HK-2 (cell line): ENCODE results near the gene KCNJ1.

ENCODE experiments used
- DNase-seq: peaks from one replicate; pipeline ENCODE4 v3.0.0-alpha.2; 2018; ENCODE audit not compliant: unreplicated experiment

KCNJ1 gene

DNA sequence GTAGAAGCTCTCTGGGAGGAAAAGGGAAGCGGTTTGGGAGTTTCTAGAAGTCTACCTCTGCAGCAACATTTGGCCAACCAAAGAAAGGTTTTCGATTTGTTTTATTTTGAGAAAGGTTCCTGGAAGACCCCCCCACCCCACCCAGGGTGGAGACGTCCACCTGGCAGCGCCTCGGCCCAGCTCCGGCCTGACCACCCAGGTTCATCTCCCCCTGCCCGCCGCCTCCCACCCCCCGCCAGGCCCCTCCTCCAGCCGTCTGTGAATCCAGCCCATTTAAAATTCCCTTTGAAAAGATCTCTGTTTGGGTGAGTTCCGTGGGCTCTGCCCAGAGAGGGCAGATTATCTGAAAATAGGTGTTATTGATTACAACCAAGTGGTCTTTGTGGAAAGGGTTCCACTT is 43.3 kb downstream of the KCNJ1 start:
- DNase-seq = no peak

DNA sequence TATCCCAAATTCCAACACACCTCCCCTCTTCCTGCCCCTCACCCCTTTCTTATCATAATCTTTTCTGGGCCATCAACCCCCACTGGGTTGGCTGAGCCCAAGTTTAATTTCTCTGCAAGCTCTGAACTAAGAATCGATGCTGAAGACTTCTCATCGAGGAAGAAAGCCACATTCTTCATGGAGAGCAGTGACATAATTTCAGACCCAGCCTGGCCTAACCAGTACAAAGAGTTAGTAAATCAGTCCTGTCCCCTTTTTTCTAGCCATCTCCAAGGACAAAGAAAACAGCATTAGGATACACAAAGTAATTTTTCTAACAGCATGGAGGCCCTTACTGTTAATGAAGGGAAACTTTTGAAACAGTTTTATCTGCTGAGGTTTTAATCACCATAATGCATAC is 45.0 kb downstream of the KCNJ1 start:
- no peak for DNase-seq

DNA sequence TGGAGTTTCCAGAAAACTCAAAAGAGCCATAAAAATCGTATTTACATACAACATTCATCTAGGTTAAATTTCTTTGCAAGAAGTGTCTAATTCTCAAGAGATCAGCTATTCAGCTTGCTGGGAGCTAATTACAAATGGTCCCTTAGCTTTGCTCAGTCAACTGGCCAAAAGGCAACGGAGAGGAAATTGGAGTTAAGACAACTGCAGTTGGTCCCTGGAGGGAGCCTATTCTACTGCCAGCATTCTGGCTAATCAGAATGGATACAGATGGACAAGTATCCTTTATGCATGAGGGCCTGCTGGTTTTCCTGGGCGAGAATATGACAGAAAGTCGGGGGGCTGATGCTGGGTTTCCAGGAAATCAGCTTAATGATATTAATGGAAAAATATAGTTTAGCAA is 45.5 kb downstream of the KCNJ1 start:
- no peak for DNase-seq

DNA sequence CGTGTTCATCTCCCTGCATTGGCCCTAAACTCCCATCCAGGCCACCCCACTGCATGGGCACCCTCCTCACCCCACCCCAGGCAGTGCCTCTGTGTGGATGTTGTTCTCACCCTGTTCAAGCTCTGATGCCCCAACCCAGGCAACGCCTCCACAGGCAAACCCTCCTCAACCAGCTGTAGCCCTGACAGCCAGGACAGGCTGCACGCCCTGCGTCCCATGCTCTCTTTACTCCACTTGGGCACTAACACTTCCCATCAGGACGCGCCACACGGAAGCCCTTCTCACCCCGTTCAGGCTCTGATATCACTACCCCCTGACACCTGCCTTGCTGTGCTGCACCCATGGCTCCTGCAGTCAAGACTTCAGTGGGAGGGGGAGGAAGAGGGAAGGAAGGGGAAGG is 47.9 kb downstream of the KCNJ1 start:
- DNase-seq = no peak

DNA sequence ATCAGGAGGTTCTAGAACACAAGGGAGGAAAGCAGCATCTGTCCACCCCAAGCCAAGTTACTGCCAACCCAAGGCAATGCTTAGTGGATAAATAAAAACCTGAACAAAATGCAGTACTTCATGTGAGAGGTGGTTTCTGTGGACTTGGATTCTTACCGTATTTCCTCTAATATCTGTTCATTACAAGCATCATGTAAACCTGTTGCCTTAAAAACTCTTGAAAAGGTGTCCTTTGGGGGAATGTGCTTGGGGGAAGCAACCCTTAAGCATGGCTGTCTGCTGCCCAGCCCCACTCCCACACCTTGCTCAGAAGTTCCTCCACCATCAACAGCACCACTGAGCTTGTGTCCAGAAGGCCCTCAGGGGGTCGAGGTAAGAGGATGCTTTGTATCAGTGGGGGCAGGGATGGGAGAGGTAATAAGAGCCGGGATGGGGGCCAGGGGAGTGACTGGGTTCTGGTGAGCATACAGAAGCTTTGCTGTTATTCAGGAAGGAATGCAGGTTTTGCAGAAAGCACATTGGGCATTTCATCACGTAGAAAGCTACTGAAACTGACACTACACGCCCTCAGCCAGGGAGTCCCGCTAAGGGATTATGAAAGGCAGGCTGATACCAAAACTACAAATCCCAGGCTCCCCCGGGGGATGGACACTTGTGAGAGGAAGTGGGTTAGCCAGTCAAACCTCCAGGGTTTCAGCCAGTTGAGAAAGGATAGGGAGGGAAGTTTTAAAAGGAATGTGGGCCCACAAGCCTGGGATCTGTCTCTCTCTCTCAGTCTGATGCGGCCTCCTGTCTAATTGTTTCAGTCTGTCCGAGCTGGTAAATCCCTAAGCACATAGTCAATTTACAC is 52.0 kb downstream of the KCNJ1 start:
- no peak for DNase-seq

DNA sequence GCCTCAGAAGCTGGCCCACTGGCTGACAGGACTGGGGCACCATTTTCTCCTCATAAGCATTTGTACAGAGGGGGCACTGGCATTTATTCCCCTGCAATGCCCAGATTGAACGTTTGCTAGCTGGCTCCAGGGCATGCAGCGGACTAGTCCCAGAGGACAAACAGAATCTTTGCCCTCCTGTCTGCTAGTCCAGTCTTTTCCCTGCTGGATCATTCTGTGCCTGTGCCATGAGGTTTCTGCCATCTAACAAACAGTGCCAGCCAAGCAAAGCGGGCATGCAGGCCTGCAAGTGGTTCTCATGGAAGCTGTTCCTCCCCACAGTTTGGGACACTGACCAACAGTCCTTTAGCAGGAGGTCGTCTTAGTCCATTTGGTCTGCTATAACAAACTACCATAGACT is 53.4 kb downstream of the KCNJ1 start:
- DNase-seq = no peak

DNA sequence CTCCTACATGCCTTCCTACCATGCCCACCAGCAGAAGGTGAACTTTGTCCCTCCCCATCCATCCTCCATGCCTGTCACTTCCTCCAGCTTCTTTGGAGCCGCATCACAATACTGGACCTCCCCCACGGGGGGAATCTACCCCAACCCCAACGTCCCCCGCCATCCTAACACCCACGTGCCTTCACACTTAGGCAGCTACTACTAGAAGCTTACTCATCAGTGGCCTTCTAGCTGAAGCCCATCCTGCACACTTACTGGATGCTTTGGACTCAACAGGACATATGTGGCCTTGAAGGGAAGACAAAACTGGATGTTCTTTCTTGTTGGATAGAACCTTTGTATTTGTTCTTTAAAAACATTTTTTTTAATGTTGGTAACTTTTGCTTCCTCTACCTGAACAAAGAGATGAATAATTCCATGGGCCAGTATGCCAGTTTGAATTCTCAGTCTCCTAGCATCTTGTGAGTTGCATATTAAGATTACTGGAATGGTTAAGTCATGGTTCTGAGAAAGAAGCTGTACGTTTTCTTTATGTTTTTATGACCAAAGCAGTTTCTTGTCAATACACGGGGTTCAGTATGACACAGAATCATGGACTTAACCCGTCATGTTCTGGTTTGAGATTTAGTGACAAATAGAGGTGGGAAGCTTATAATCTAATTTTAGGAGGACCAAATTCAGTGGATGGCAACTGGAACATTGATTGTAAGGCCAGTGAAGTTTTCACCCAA is 56.1 kb downstream of the KCNJ1 start:
- DNase-seq = no peak

DNA sequence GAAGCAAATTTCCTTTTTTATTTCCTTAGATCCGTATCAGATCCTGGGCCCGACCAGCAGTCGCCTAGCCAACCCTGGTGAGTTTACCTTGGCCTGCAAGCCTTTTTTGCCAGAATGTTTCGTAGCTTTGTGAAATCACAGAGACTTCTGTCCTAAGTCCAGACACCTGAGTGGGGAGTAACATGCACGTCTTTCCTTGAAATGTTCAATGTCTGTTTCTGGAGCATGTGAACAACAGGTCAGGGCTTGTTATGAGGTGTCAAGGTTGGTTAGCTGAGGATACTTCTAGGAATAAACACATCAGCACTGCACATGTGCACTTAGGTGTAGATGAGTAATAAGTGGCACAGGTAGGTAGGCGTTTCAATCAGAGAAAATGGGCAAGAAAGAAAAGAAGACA is 58.0 kb downstream of the KCNJ1 start:
- DNase-seq = no peak

DNA sequence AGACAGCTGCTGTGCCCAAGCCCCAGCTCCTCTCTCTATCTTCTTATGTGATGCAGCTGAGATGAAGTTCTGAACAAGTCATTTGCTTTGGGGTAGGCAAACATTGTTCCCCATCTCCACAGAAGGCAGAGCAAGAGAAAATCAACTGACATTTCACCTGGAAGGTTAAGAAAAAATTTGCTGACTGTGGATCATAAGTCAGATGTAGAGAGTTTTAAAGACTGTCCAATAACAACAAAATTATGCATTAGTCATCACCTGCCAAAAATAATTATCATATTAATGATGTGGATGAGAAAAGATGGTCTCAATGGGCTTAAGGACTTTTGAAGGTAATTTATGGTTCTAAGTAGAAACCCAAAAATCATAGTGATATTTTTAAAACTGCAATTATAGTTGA is 59.2 kb downstream of the KCNJ1 start:
- DNase-seq = no peak

DNA sequence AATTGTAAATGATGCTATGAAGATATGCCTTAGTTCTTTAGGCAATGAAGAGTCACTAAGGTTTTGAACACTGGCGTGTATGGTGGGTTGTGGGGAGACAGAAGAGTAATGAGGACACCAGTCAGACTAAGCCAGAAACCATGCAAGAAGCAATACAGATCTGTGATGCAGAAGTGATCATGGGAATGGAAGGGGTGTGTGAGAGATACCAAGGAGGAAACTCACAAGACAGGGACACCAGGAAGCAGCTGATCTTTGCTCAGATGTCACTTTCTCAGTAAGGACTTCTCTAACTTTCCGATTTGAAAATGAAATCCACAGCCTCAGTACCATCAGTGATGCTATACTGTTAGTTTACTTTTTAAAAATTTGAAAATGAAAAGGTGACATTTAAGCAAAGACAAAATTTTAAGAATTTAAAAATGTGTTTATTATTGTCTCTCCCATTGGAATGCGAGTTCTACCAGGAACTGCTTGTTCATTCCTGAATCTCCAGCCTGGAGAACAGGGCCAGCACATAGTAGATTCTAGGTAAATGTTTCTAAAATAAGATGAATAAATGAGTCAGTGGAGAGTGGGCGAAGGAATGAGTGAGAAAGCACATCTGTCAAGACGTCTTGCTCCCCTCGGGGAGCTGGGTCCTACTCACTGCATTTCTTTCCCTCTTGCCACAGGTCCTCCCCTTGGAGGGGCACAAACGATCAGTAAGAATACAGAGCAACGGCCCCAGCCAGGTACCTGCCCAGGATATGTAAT is 60.4 kb downstream of the KCNJ1 start:
- no peak for DNase-seq

DNA sequence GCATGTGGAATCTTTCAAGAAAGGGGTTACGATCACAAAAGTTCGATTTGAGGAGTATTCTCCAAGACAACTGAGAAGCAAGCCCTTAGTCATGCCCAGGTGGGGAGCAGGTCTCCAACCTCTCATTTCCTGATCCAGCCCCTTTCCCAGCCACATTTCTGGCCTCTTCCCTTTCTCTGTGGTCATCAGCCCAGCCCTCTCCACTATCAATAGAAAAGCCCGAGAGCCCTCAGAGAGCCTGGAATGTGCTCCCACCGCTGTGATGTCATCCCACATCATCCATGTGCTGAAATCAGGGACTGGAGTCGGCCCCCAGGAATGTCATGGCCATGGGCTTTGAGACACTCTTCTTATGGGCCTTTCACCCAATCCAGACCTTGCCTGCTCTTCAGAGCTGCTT is 62.6 kb downstream of the KCNJ1 start:
- DNase-seq = no peak

DNA sequence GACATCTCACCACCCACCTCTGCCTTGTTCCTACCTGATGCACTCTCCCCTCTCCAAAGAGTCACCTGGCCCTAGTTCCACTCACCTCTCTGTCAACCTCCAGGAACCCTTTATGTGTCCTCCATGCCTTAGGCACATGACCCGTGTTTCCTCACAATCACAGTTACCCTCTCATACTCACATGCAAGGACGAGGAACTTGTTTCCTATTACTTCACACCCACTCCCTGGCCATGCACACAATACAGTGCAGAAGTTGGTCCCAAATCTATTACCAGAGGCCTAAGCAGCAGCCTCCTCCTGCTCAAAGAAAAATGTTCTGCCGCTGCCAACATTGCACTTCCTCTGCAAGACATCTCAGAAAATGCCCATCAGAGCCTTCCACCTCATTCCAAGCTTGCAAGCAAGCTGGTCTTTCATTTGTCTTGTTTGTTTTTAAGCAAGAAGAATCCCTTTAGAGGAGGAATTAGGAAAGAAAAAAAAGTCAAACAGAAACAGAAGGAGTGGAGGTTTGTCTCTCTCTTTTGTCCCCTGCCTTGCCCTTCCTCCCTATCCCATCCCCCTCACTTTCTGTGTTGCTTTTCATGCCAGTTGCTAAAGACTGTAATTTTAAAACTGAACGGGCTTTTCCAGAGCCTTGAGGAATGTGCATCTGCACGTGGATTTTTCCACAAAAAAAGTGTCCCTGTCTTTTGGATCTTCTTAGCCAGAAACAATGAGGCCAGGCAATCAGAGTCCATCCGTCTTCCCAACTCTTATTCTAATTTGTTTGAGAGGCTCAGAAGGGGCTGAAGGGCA is 63.4 kb downstream of the KCNJ1 start:
- no peak for DNase-seq

DNA sequence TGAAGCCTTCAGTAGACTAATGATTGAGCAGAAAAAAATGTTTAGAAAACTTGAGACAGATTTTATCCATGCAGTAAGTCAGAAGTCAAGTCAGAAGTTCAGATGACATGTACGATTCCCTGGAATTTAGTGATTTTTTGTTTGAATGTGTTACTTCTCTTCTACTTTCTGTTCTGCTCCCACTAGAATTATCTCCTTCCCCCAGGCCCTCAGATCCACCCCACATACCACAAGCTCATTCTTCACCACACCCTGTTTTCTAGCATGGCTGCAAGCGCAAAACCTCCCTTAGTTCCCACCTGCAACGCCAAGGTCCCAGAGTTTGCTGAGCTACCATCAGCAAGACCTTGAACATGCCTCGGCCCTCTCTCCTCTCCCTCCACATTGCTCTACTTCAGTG is 64.1 kb downstream of the KCNJ1 start:
- DNase-seq = no peak

DNA sequence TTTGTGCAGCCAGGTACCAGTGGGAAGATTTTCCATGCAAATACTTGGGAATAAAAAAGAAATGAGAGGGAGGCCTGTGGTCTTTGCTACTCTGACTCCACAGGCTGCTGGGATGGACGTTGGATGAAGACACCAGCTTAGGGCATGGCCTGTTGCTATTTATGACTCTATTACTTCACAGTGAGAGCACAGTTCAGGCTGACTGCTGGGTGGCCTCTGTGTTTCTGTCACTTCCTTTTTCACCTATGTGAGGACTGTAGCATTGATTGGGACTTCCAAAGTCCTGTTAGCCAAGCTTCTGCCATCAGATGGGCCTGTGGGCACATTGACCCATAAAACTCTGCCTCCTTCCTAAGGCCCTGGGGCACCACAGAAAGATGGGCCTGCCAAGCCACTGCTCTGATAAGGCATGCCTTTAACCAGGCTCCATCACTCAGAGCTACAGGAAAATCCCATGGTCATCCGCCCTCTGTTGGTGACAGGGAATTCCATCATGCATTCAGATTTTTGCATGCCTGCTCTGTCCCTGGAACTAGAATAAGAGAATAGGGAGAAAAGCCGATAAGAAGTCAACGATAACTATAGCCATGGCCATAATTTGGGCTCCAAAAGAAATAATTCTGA is 64.6 kb downstream of the KCNJ1 start:
- DNase-seq = no peak

DNA sequence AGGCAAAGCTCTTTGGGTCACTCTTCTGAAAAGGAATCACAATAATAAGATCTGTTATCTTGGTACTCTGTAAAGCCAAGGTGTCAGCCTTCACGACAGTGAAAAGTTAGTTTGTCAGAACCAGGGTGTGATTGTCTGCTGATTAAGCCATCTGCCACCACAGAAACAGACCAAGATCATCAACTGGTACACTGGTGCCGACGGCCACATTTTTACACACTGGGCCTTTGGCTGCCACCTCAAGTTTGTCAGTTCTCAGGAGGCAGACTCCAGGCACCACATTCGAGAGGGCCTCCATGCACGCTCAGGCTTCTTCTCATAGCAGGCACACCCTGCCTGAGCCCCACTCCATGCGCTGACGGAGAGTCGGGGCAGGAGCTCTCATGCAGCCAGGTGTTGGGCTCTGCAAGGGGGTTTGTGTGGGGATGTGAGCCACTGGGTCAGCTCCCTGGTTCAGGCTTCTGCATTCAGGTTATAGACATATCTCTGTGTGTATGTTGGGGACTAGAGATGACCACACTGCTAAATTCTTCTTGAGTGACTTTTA is 66.2 kb downstream of the KCNJ1 start:
- no peak for DNase-seq

DNA sequence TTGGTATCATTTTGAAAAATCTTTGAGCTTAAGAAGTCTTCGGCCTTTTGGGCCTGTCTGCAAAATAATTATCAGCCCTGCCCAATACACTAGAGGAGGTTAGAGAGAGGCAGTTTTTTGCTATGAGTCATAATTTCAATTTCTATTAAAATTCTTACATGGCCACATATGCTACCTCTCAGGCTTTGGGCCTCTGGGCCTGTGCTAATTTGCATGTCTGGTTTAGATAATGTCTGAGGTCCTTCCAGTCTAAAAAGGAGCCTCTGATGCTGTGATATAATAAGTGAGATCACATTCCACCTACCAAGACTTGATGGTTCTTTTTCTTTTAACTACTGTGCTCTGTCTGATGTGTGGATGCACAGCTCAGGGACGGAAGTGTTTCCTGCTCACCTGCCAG is 70.8 kb downstream of the KCNJ1 start:
- DNase-seq = no peak

DNA sequence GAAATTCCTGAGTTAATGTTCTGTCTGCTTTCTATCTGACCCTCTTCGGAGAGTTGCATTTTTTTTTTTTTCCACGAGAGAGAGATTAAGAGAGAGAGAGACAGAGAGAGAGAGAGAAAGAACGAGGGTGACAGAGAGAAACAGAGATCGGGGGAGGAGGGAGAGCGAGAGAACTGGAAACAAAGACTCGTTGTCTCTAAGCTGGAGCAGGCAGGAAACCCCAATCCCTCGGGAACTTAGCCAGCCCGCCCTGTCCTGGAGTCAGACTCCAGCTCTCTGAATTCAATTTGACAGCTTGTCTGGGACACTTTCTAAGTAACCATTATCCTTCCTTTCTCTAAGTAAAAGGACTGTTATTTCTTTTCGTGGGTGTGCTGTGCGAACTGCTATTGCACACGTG is 76.9 kb downstream of the KCNJ1 start:
- no peak for DNase-seq

DNA sequence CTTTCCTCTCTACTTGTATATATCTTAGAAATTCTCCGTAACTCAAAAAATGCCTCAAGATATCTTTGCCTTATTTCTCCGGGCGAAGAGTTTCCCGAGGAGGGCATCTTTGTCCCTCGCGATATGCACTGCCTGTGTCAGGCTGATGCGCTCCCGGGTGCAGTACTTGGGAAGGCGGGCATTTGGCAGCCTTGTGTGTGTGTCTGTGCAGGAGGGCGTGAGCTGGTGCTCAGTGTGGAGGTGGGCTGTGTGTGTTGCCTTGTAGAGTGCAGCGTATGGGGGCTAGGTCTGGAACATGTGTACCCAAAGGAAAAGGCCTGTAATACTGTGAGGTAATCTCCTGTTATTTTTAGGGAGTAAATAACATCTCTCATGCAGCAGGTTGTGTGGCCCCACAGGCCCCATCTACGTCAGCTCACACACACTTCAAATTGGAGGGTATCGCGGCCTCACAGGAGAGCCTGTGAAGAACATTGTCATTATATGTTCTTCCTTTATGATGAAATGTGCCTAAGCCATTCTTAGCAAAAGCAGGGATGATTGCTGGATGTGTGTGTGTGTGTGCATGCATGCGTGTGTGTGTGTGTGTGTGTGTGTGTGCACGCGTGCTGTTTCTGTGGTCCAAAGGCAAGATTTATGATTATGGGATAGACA is 77.5 kb downstream of the KCNJ1 start:
- DNase-seq = no peak
